Loucy (cell line): ENCODE measurements around the gene SAP30BP.

Experiments used
- H2AFZ ChIP-seq: fragments of 200-600 bp; sonication (generic); 2 replicates; pipeline ENCODE4 v1.6.0; 2016; ENCODE audit warnings: antibody characterized with exemption, mild to moderate bottlenecking, low read length, moderate library complexity
- H3F3A ChIP-seq: fragments of 200-600 bp; 2 replicates; pipeline ENCODE4 v1.6.0; 2016; ENCODE audit warnings: antibody characterized with exemption, low read depth, mild to moderate bottlenecking
- H3K27me3 ChIP-seq: fragments of 200-600 bp; sonication (generic); 2 replicates; pipeline ENCODE4 v1.6.1; 2014; ENCODE audit warnings: low read length, mild to moderate bottlenecking; ENCODE audit not compliant: insufficient read depth, poor library complexity, severe bottlenecking
- H3K36me3 ChIP-seq: fragments of 200-600 bp; sonication (generic); 2 replicates; pipeline ENCODE4 v1.6.1; 2016; ENCODE audit warnings: low read length; ENCODE audit not compliant: insufficient read depth
- H3K4me1 ChIP-seq: fragments of 200-600 bp; sonication (generic); 2 replicates; pipeline ENCODE4 v1.5.1; 2014; ENCODE audit warnings: low read length, mild to moderate bottlenecking; ENCODE audit not compliant: insufficient read depth, poor library complexity, severe bottlenecking
- H3K4me2 ChIP-seq: fragments of 200-600 bp; sonication (generic); 2 replicates; pipeline ENCODE4 v1.6.0; 2014; ENCODE audit warnings: antibody characterized with exemption, low read length, low read depth, mild to moderate bottlenecking; ENCODE audit not compliant: poor library complexity, severe bottlenecking
- H3K4me3 ChIP-seq: fragments of 200-600 bp; sonication (generic); 2 replicates; pipeline ENCODE4 v1.5.1; 2014; ENCODE audit warnings: low read length, mild to moderate bottlenecking, mixed read lengths; ENCODE audit not compliant: poor library complexity, severe bottlenecking
- H3K79me2 ChIP-seq: fragments of 200-600 bp; sonication (generic); 2 replicates; pipeline ENCODE4 v1.6.1; 2014; ENCODE audit warnings: low read length; ENCODE audit not compliant: insufficient read depth
- H3K9ac ChIP-seq: fragments of 200-600 bp; sonication (generic); 2 replicates; pipeline ENCODE4 v1.6.0; 2014; ENCODE audit warnings: mild to moderate bottlenecking, low read depth, low read length, moderate library complexity; ENCODE audit not compliant: poor library complexity, severe bottlenecking
- H3K9me2 ChIP-seq: fragments of 200-600 bp; sonication (generic); replicated peaks from 2 replicates; pipeline ENCODE4 v1.6.1; 2016; ENCODE audit warnings: low read depth, low read length, mixed read lengths
- H3K9me3 ChIP-seq: fragments of 200-600 bp; sonication (generic); 2 replicates; pipeline ENCODE4 v1.6.1; 2014; ENCODE audit warnings: mild to moderate bottlenecking, antibody characterized with exemption, low read length, low read depth; ENCODE audit not compliant: insufficient read depth
- H4K20me1 ChIP-seq: fragments of 200-600 bp; sonication (generic); 2 replicates; pipeline ENCODE4 v1.6.0; 2014; ENCODE audit warnings: antibody characterized with exemption, low read length, mild to moderate bottlenecking; ENCODE audit not compliant: insufficient read depth, poor library complexity, severe bottlenecking
- CTCF ChIP-seq: fragments of 200-600 bp; sonication (generic); conservative IDR thresholded peaks from 2 replicates; pipeline ENCODE4 v1.5.1; 2014; ENCODE audit warnings: mild to moderate bottlenecking, antibody characterized with exemption, low read length
- EZH2phosphoT487 ChIP-seq: fragments of 200-600 bp; IDR thresholded peaks from 2 replicates; pipeline ENCODE4 v1.6.1; 2018; ENCODE audit warnings: antibody characterized with exemption, mild to moderate bottlenecking, moderate library complexity, borderline replicate concordance

Gene SAP30BP

DNA sequence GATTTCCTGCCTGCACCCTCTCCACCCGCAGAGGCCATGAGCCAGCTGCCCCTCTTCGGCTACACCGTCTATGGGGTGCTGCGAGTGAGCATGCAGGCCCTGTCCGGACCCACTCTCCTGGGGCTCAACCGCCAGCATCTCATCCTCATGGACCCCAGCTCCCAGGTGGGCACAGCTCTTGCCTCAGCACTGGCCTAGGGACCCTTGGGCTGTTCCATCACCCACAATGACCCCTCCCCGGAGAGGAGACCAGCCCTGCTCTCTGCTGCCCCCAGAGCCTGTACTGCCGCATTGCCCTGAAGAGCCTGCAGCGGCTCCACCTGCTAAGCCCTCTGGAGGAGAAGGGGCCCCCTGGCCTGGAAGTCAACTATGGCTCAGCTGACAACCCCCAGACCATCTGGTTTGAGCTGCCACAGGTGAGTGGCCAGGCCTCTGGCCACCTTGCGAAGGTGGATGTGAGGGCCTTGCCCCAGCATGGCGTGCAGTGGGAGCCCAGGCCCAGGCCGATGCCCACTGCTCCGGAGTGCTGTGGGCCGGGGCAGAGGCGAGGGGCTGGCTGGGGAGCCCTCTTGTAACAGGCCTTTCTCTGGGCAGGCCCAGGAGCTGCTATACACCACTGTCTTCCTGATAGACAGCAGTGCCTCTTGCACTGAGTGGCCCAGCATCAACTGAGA, 41.2 kb upstream of the SAP30BP start:
- TF ChIP-seq CTCF = peak; percentile 72
- no peak for TF ChIP-seq EZH2phosphoT487
- Histone ChIP-seq H3K4me2 (no peak overlapping the region), H3K9me3 (no peaks in the 10 kb centered on the region), H3K4me3 (no peak overlapping the region), H2AFZ (no peak overlapping the region), H4K20me1 (no peaks in the 10 kb centered on the region), H3K9ac (no peak overlapping the region), H3K79me2 (no peaks in the 10 kb centered on the region), H3K4me1 (no peaks in the 10 kb centered on the region), H3K36me3 (no peaks in the 10 kb centered on the region), H3K27me3 (no peaks in the 10 kb centered on the region), H3F3A (no peaks in the 10 kb centered on the region), H3K9me2 (no peaks in the 10 kb centered on the region)

GRCh38 chr17:75626496-75627038, 40.6 kb upstream of the SAP30BP start:
- no peak for TF ChIP-seq EZH2phosphoT487
- no peak for TF ChIP-seq CTCF
- Histone ChIP-seq H3K4me1 (no peaks in the 10 kb centered on the region), H3K9me3 (no peaks in the 10 kb centered on the region), H3K4me3 (no peak overlapping the region), H3K4me2 (no peak overlapping the region), H3K27me3 (no peaks in the 10 kb centered on the region), H3K79me2 (no peaks in the 10 kb centered on the region), H2AFZ (no peak overlapping the region), H3K36me3 (no peaks in the 10 kb centered on the region), H3K9me2 (no peaks in the 10 kb centered on the region), H3F3A (no peaks in the 10 kb centered on the region), H3K9ac (no peak overlapping the region), H4K20me1 (no peaks in the 10 kb centered on the region)

GRCh38 chr17:75627094-75627493, 40.0 kb upstream of the SAP30BP start:
- no peaks in the 10 kb centered on the region for H3K9me2 ChIP-seq
- no peaks in the 10 kb centered on the region for H3F3A ChIP-seq
- H3K9ac ChIP-seq = no peak overlapping the region
- no peaks in the 10 kb centered on the region for H3K79me2 ChIP-seq
- no peaks in the 10 kb centered on the region for H3K4me1 ChIP-seq
- no peak overlapping the region for H3K4me2 ChIP-seq
- H3K36me3 ChIP-seq = no peaks in the 10 kb centered on the region
- H2AFZ ChIP-seq = no peak overlapping the region
- no peaks in the 10 kb centered on the region for H3K27me3 ChIP-seq
- no peaks in the 10 kb centered on the region for H3K9me3 ChIP-seq
- TF ChIP-seq EZH2phosphoT487 (no peak), CTCF (no peak)
- H4K20me1 ChIP-seq = no peaks in the 10 kb centered on the region
- no peak overlapping the region for H3K4me3 ChIP-seq
